DND-41 (cell line): ENCODE data around the gene ZNF384.

Source experiments
- ATAC-seq: fragments of 200-7000 bp; cut with Tn5 transposase; 3 replicates; pipeline ENCODE4 v1.9.1; 2021; ENCODE audit warnings: low read depth; ENCODE audit not compliant: insufficient read depth
- DNase-seq: peaks from one replicate; pipeline ENCODE4 v3.0.0-alpha.2; 2020
- H2AFZ ChIP-seq: 2 replicates; pipeline ENCODE4 v1.6.0; 2012; ENCODE audit warnings: low read depth, low read length
- H3K27ac ChIP-seq: 2 replicates; pipeline ENCODE4 v1.5.1; 2012; ENCODE audit warnings: low read length, inconsistent platforms
- H3K27me3 ChIP-seq: fragments of 200-600 bp; sonication (generic); 2 replicates; pipeline ENCODE4 v1.6.0; 2012; ENCODE audit warnings: low read length, mild to moderate bottlenecking, inconsistent platforms; ENCODE audit not compliant: insufficient read depth, poor library complexity
- H3K36me3 ChIP-seq: 2 replicates; pipeline ENCODE4 v1.5.1; 2012; ENCODE audit warnings: low read length, inconsistent platforms; ENCODE audit not compliant: insufficient read depth
- H3K4me1 ChIP-seq: 2 replicates; pipeline ENCODE4 v1.5.1; 2012; ENCODE audit warnings: mild to moderate bottlenecking, low read length; ENCODE audit not compliant: insufficient read depth
- H3K4me2 ChIP-seq: 2 replicates; pipeline ENCODE4 v1.6.0; 2012; ENCODE audit warnings: mild to moderate bottlenecking, moderate library complexity, low read length, inconsistent platforms; ENCODE audit not compliant: insufficient read depth
- H3K4me3 ChIP-seq, 2 experiments: fragments of 200-600 bp in 1 of 2; shearing (Covaris generic) in 1 of 2; 2 replicates each; pipeline ENCODE4 v1.5.1; 2012 to 2016; ENCODE audit warnings: inconsistent platforms in 2 of 2, low read length in 2 of 2, mild to moderate bottlenecking in 2 of 2, low read depth in 1 of 2, moderate library complexity in 1 of 2
- H3K79me2 ChIP-seq: 2 replicates; pipeline ENCODE4 v1.6.0; 2012; ENCODE audit warnings: low read length, inconsistent platforms; ENCODE audit not compliant: insufficient read depth
- H3K9ac ChIP-seq: 2 replicates; pipeline ENCODE4 v1.6.0; 2012; ENCODE audit warnings: low read depth, mild to moderate bottlenecking, inconsistent platforms, low read length, moderate library complexity
- H3K9me3 ChIP-seq: 2 replicates; pipeline ENCODE4 v1.5.1; 2012; ENCODE audit warnings: low read length, moderate library complexity, mild to moderate bottlenecking, inconsistent platforms; ENCODE audit not compliant: insufficient read depth, severe bottlenecking
- H4K20me1 ChIP-seq: 2 replicates; pipeline ENCODE4 v1.6.0; 2012; ENCODE audit warnings: low read length; ENCODE audit not compliant: insufficient read depth
- EZH2 ChIP-seq: IDR thresholded peaks from 3 replicates; pipeline ENCODE4 v1.6.1; 2012; ENCODE audit warnings: borderline replicate concordance, low read depth, mild to moderate bottlenecking, moderate library complexity, low read length, inconsistent platforms; ENCODE audit not compliant: severe bottlenecking
- TF ChIP-seq, protein P1 (sequence below): IDR thresholded peaks from 2 replicates; pipeline ENCODE4 v1.5.1; 2012; ENCODE audit warnings: borderline replicate concordance, low read length, moderate library complexity, mild to moderate bottlenecking; ENCODE audit not compliant: poor library complexity, severe bottlenecking; ENCODE audit errors: extremely low read depth

The ZNF384 gene

DNA sequence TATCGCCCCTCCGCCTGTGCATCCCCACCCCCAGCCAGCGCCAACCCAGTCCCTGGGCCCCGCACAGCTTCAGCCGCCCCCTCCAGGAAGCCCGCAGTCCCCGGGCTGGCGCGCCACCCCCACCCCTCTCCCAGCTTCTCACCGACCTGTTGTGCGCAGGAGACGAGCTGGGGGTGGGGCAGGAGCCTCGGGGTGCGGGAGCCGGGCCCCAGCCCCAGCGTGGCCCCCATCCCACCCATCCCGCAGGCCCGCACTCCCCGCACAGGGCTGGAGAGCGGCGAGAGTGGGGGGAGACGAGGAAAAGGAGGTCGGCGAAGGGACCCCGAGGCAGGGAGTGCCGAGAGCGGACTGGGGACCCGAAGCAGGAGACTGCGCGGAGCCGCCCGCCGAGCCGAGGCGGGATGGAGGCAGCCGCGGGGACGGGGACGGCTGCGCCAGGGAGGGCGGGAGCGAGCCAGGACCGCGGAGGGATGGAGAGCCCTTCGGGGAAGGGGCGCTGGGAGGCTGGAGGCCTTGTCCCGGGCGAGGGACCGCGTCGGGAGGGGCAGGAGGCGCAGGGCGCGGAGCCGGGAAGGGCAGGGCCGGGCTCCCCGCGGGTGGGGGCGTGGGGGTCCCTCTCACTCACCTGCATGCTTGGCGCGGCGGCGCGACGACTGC lies 10.9 kb upstream of the ZNF384 start:
- no peaks in the 10 kb centered on the region for H4K20me1 ChIP-seq
- no peak overlapping the region for H3K4me3 ChIP-seq
- H3K4me1 ChIP-seq, result no peaks in the 10 kb centered on the region
- H3K79me2 ChIP-seq, result no peaks in the 10 kb centered on the region
- H3K27me3 ChIP-seq, result peaks cover 23% of the 10 kb centered on the region
- H2AFZ ChIP-seq, result no peak overlapping the region
- DNase-seq, result no peak
- H3K9me3 ChIP-seq, result no peaks in the 10 kb centered on the region
- ATAC-seq, result no peak
- H3K9ac ChIP-seq, result no peak overlapping the region
- no peaks in the 10 kb centered on the region for H3K36me3 ChIP-seq
- no peak overlapping the region for H3K4me2 ChIP-seq
- no peak for TF ChIP-seq EZH2
- TF ChIP-seq, protein P1, sequence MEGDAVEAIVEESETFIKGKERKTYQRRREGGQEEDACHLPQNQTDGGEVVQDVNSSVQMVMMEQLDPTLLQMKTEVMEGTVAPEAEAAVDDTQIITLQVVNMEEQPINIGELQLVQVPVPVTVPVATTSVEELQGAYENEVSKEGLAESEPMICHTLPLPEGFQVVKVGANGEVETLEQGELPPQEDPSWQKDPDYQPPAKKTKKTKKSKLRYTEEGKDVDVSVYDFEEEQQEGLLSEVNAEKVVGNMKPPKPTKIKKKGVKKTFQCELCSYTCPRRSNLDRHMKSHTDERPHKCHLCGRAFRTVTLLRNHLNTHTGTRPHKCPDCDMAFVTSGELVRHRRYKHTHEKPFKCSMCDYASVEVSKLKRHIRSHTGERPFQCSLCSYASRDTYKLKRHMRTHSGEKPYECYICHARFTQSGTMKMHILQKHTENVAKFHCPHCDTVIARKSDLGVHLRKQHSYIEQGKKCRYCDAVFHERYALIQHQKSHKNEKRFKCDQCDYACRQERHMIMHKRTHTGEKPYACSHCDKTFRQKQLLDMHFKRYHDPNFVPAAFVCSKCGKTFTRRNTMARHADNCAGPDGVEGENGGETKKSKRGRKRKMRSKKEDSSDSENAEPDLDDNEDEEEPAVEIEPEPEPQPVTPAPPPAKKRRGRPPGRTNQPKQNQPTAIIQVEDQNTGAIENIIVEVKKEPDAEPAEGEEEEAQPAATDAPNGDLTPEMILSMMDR, result no peak
- H3K27ac ChIP-seq, result no peak overlapping the region

DNA sequence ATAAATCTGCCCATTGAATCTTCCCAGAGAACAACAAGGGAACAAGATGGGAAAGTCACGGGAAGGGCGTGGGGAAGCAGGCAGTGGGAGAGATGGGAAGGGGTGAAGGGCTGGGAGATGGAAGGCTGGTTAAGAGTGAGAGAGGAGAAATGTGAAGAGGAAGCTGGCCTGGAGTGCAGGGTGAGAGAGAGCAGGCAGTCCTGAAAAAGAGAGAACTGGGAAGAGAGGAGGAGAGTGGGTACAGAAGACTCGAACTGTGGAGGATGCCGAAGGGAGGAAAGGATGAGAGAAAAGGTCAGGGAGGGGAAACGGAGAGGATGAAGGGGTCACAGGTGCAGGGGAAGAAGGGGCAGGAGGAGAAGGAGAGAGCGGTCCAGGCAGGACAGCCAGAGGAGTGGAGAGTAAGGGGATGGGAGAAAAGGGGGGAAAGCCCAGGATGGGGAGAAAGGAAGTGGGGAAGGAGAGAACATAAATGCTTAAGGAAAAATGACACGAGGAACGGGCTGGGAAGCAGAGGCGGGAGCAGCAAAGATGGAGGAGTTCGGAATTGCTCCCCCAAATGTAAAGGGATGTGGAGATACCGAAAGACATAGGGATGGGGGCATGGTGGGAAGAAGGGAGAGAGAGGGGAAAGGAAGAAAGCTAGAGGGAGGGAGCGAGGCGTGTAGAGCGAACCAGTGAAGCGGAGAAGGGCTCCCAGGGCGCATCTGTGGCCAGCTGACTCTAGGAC lies 10.2 kb upstream of the ZNF384 start:
- Histone ChIP-seq H2AFZ (no peak overlapping the region), H3K9ac (no peak overlapping the region), H3K4me2 (no peak overlapping the region), H4K20me1 (no peaks in the 10 kb centered on the region), H3K36me3 (no peaks in the 10 kb centered on the region), H3K4me3 (no peak overlapping the region), H3K79me2 (no peaks in the 10 kb centered on the region), H3K9me3 (no peaks in the 10 kb centered on the region), H3K27ac (no peak overlapping the region), H3K4me1 (no peaks in the 10 kb centered on the region), H3K27me3 (peaks cover 23% of the 10 kb centered on the region)
- ATAC-seq (no peak), DNase-seq (no peak)
- TF ChIP-seq, protein P1, result no peak
- peak; percentile 27 for TF ChIP-seq EZH2

DNA sequence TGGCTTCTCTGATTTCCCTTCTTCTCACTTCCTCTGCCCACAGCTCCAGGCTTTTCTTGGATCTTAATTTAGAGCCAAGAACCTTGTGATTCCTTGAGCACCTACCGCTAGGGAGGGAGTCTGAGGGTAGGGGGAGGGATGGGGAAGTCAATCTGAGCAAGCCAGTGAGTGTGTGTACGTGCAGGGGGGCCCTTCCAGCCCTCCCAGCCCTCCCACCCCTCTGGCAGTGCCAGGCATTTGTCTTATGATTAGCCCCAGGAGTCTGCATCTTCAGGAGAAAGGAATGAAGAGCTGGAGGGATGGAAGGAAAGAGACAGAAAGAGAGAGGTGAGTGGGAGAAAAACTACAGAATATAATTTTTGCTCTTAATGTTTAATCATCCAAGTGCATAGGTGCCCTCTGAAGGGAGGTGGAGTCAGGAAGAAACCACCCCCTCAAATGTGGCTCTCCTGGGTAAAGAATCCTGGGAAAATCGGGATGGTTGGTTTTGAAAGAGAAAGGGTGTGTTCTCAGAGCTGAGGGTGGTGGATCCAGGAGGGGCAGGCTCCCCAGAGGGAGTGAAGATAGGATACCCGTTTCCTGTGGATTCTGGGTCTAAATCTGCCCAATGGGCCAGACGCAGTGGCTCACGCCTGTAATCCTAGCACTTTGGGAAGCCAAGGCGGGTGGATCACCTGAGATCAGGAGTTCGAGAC lies 9.3 kb upstream of the ZNF384 start:
- H3K4me2 ChIP-seq, result no peak overlapping the region
- no peaks in the 10 kb centered on the region for H3K4me1 ChIP-seq
- DNase-seq (no peak), ATAC-seq (no peak)
- H3K9me3 ChIP-seq, result no peaks in the 10 kb centered on the region
- TF ChIP-seq EZH2, result no peak
- TF ChIP-seq, protein P1, result no peak
- H3K4me3 ChIP-seq, result no peak overlapping the region
- H3K27me3 ChIP-seq, result peaks cover 19% of the 10 kb centered on the region
- H3K79me2 ChIP-seq, result no peaks in the 10 kb centered on the region
- H4K20me1 ChIP-seq, result no peaks in the 10 kb centered on the region
- H3K27ac ChIP-seq, result no peak overlapping the region
- H3K36me3 ChIP-seq, result no peaks in the 10 kb centered on the region
- no peak overlapping the region for H2AFZ ChIP-seq
- H3K9ac ChIP-seq, result no peak overlapping the region
